Stimulated activated CD8-positive, alpha-beta memory T cell treated with anti-CD3 and anti-CD28 coated beads, Interleukin-2, amount 100 ng/mL, for 1 hour (primary cell): ENCODE results near the gene SH3PXD2A.

Experiments used
- DNase-seq, 2 donors: peaks; one replicate each; pipeline ENCODE4 v3.0.0-alpha.2; 2020; ENCODE audit warnings: low read depth in 2 of 2

SH3PXD2A gene

DNA sequence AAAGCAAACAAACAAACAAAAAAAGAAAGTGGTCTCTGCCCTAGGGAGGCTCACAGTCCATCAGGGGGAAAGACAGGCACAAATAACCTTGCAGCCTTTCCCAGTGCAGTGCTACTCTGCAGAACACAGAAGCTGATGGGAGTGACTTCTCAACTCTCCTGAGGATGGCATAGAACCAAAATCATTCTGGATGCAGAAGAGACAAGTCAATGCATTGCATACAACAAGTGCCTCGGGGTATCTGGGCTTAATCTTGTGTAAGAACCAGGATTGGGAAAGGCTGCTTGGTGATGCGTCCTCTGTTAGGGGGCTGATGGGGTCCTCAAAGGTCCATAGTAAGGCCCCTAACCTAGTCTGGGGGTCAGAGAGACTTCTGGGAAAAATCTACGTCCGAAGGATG lies 293.0 kb downstream of the SH3PXD2A start:
- DNase-seq, result no peak

DNA sequence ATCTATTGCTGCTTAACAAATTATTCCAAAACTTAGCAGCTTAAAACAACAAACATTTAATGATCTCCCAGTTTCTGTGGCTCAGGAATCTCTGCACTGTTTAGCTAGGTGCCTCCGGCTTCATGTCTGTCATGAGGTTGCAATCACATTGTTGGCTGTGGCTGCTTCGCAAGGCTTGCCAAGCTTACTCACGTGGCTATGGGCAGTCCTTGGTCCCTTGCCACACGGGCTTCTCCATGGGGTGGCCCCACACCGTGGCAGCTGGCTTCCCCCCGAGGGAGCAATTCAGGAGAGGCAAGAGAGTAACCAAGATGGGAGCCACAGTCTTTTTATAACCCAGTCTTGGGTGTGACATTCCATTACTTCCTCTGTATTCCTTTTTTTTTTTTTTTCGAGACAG lies 294.5 kb downstream of the SH3PXD2A start:
- no peak for DNase-seq

DNA sequence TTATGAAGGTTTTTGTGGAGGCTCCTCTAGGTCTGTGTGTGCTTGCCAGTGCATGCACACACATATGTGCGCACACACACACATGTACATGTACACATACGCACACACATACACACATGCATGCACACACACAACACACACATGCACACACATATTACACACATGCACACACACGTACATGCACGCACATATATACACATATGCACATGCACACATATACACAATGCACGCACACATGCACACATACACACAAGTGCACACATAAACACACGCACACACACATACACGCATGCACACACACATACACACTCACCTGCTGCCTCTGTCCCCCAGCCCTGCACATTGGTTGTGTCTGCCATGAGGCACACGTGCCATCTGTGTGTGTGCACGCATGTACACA lies 295.6 kb downstream of the SH3PXD2A start:
- no peak for DNase-seq

DNA sequence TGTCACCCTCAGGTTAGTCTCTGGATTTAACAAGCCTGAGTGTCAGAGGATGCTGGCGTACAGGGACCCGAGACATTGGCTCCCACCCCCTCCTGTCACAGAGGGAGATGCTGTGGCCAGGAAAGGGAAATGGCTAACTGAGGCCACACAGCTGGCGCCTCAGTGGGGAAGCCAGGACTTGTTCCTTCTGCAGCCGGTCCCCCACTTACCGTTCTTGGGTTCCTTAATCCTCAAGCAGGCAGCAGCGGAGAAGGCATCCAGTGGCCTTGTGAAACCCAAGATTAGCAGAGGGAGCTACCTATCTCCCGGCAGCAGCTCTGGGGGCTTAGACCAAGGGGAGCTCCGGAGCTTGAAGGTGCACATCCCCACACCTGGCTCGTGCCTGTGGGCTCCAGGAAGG lies 296.5 kb downstream of the SH3PXD2A start:
- no peak for DNase-seq

DNA sequence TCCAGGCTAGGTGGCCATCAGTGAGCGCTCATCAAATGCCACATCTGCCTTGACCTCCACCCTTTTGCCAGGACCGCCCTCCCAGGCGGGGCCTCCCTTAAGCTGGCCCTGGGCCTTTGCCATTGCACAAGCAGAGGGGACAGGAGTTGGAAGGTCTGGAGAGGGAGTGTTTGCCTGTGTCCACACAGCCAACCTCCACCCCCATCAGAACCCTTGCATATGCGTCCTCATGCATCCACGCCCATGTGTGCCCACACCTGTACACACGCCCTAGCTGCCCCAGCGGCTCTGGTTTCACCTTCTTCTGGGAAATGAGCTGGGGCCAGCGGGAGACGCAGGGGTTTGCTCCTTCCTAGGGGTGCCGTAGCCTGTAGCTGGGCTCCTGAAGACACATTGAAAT lies 297.9 kb downstream of the SH3PXD2A start:
- no peak for DNase-seq

DNA sequence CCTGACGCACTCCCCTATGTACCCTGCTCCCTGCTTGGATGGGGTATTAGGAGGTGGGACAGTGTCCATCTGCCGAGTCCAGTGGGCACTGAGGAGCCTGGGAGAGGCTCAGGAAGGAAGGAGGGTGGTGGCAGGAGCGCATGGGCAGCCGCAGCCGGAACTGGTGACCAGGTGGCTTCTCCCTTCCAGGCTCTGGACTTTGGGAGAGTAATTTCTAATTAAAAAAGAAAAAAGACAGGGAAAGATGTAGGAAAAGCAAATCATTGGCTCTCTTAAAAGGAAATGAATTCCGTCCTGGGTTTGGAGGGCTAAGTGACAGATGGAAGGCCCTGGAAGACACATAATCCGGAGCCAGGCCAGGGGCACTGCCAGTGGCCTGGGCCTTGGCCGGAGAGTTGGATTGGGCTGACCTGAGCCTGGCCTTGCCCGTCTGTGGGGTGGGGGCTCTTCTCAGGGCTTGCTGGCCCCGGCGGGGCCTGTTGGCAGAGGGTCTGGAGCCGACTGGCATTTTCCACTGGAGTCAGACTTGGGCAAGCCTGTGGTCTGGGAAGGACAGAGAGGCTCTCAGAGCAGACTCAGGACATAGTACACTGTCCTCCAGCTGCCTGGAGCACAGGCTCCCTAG lies 298.9 kb downstream of the SH3PXD2A start:
- no peak for DNase-seq

DNA sequence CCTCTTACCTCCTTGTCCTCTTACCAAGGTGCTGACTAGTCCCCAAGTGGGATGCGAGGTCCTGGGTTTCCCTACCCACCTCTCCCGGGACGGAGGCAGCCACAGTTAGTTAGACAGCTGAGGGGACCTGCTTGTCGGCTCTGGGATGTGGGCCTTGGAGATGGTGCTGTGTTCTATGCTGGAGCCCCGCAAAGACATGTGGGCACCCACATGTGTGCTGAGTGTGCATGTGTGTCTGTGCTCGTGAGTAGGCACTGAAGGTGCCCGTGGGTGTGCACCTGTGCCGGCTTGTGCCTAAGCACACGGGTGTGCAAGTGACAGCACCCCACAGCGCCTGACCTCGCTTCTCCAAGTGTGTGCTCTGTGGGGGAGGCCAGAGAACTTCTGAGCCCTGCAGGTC lies 299.7 kb downstream of the SH3PXD2A start:
- DNase-seq, result no peak

DNA sequence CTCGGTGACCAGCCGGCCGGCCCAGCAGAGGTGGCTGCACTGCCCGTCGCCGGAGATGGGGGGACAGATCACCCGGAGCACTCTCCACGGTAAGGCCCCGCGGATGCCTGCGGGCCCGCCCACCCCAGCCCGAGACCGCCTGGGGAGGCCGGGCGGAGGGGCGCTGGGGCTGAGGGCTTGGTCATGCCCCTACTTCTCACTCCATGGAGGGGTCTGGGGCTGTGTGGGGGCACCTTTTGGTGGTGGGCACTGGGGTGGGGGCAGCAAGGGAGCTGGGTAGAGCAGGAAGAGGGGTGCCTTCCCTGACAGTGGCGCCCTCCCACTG lies 300.1 kb downstream of the SH3PXD2A start:
- no peak for DNase-seq

DNA sequence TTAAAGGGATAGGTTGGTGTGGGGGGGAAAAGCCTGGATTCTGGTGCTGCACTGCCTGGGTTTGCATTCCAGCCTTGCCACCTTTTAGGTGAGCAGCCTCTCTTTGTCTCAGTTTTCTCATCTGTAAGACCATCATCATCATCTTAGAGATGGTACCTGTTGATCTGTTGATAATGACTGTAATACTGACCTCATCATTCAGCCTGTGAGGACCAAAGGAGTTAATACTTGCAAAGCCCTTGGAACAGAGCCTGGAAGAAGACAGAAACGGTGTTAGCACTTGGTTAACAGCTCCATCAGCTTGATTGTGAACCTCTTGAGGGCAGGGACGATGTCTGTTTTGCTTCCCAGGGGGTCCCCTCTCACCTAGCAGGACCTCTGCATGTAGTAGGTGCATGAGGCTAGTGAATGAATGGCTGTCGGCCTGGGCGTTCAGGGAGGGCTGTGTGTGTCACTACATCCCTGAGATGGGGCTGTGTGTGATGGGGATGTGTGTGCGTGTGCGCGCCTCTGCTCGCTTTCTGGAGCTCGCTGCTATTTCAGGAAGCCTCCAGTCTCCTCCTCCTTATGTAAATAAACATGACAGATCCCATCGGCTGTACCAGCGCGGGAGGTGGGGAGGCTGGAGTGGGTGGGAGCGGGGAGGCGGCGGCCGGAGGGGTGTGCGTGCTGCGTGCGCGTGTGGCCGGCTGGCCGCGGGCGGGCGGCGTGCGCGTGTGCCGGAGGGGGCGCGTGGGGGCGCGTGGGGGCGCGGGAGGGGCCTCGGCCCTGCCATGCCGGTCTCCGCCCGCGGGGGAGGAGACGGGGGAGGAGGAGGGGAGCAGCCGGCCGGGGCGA lies 300.7 kb downstream of the SH3PXD2A start:
- DNase-seq, result no peak

DNA sequence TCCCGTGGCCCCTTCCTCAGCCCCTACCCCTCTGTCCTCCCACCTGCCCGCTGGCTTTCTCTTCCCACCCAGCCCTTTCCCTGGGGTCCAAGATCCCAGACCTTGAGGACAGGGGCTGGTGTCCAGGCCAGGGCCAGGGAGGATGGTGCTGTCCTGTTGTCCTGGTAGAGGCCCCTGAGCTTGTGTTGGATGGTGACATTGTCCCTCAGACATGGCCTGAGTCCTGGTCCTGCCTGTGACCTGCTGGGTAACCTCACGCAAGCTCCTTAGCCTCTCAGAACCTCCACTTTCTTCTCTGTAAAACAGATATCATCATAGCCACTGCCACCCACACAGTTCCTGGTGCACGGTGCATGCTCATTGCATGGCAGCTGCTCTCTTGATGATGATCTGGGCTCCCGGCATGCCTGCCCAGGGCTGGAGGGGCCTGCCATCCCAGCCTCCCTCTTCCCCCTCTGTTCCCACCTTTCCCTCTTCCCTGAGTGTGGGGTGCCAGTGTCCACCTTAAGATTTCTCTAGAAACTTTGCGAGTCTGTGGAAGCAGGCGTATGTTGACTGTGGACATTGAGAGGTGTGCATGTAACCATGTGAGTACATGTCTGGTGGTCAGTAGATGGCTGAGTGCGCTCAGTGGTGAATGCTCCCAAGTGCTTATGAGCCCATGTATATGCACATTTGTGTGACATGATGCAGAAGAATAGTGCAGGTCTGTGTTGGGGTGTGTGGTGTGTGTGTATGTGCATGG lies 301.5 kb downstream of the SH3PXD2A start:
- DNase-seq, result no peak

DNA sequence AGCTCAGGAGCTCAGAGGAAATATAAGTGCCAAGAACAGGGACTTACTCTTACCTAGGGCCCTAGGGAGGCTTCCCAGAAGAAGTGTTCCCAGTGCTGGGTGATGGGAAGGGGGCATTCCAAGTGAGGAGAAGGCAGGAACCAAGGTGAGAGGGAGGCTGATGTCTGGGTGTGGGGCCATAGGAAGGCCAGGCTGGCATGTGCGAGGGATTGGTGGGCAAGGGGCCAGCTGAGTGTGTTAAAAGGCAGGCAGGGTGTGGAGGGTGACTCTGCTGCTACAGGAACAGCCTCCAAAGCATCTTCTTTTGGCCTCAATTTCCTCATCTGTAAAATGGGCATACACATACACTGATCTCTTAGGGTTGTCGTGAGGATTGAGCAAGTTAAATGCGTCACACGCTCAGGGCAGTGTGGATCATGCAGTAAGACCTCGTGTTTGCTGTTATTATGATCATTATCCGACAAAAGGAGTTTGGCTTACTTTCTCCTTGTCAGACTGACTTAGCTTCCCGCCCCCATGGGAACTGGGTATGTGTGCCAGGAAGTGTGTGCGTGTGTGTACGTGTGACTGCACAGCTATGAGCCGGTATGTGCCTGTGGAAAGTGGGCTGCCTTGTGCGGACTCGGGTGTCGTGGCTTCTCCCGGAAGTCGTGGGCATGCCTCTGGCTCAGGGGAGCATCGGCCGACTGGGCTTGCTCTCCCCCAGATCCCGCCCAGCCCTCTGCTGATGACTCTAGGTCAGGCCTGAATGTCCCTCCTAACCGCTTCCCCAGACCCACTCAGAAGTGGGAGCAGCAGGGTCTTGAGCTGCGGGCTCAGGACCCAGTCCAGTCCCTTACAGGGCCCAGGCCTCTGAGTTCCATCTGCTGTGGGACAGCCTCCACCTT lies 302.3 kb downstream of the SH3PXD2A start:
- no peak for DNase-seq

DNA sequence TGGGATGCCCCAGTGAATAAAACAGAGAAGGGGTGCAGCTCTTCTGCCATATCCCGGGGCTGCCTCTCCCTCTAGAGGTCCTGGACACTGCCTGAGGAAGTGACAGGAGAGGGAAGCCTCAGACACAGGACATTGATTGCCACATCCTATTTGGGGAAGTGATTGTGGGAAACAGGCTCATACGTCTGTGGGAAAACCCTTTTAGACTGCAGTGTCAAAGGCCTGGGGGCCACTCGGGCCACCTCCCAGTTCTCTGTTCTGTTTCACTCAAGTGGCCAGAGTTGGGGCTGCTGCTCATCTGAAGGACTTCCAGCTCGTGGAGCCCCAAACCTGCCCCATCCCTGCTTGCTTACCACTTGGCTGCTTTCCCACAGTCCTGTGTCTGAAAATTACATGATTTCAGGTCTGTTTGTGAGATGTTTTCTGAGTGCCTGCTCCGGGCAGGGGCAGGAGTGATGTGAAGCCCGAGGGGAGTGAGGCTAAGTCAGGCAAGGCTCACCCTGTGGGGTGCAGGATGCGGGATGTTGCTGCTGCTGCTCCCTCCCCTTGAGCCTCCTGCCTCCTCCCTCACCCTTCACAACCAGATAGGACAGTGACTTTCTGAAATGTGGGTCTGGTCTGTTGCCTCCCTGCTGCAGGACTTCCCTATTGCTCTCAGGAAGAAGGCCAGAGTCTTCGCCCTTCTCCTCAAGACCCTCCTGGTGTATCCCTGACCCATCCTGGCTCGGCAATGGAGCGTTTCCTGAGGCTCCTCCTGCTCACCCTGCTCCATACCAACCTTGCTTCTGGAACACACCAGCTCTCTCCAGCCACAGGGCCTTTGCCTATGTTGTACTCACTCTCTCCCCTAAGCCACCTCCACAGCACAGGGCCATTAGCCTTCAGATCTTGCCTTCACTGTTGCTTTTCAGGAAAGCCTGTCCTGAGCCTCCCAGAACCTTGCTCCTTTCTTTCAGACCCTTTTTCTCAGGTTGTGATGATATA lies 303.5 kb downstream of the SH3PXD2A start:
- DNase-seq, result no peak

DNA sequence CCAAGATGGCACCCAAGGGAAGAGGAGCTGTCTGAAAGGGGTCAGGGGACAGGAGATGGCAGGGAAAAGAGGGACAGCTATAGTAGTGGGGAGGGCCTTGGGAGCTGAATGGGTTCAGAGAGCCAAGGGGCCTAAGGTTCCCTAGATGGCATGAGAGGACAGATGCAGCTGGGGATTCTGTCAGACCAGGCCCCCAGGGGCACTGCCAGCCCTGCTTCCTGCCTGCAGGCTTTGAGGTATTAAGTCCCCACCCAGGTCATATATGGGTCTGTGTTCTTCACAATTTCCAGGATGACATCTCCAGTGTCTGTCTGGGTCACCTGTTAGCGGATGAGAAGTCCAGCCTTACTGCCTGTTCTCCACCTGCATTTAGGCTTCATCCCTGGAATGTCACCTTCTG lies 305.1 kb downstream of the SH3PXD2A start:
- no peak for DNase-seq

DNA sequence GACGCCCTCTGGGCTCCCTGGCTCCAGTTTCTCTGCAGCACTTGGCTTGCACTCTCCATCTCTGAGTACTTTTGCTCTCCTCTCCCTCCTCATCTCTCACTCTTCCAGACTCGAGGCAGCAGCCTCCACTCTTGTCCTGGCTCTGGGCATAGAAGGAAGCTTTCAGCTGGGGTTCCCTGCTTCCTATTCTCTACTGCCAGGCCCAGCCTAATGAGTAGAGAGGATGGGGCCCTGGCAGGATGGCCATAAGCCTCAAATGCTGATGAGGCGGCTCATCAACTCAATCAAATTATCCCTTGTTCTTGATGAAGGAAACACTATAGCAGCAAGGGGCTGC lies 306.1 kb downstream of the SH3PXD2A start:
- DNase-seq, result no peak

DNA sequence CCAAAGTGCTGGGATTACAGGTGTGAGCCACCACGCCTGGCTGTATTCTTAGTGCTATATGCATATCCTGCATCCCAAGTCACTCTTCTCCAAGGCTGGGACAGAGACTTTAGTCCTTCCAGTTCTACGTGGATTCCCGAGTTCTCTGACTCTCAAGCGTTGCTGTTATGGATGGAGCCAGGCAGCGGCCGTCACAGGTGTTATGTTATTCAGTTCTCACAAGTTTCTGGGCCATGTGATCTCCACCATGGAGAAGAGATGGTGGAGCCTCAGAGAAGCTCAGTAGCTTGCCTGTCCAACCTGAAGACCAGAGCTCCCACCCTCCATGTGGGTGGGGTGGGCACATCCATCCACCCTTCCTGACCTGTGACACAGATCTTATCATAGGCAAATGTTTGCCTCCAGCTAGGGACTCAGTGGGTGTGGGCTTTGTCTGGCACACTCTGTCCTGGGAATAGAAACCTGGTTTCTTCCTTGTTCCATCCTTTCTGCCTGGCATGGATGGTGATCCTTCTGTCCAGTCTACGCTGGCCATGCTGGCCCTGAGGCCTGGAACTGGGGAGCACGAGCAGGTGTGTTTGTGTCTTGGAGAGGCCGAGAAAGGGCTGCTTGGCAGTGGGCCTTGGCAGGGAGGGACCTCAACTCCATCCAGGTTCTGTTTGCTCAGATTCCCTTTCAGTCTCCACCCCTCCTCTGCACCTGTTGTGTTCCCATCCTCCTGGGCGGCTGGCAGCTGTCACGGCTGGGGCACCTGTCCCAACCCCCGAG lies 306.6 kb downstream of the SH3PXD2A start:
- DNase-seq, result no peak

DNA sequence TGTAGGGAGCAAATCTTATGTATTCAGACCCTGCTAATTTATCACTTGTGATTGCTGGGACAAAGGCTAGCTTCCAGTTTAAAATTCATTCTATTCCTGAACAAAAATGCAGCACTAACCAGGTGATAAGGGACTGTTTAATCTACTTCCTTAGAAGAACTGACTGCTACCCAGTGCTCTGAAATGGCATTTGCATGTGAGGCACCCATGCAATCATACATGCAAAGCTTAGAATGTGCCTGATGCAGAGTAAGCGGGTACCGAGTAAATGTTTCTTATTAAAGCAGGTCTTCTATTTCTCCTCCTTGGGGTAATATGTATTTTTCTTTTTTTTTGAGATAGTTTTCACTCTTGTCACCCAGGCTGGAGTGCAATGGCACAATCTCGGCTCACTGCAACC lies 307.4 kb downstream of the SH3PXD2A start:
- no peak for DNase-seq

DNA sequence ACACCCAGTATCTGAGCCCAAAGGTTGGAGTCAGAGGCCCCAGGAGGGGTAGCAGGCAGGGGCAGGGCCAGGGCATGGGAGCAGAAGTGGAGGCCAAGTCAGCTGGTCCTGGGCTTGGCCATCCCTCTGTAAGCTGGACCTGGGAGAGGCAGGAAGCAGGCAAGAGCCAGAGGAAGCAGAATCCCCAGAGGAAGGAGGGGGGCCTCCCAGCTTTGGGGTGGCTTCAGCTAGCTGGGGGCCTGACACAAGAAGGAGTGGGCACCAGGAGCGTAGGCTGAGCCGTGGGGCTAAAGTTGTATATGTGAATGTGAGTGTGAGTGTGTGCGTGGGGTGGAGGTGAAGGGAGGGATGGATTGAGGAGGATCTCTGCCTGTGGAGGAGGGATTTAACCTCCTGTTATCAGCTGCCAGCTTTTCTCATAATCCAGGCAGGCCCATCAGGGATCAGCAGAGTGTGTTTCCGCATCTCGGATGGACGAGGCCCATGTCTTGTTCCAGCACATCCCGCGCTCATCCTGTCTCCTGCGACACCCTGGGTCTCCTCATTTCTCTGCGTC lies 307.9 kb downstream of the SH3PXD2A start:
- DNase-seq, result no peak

DNA sequence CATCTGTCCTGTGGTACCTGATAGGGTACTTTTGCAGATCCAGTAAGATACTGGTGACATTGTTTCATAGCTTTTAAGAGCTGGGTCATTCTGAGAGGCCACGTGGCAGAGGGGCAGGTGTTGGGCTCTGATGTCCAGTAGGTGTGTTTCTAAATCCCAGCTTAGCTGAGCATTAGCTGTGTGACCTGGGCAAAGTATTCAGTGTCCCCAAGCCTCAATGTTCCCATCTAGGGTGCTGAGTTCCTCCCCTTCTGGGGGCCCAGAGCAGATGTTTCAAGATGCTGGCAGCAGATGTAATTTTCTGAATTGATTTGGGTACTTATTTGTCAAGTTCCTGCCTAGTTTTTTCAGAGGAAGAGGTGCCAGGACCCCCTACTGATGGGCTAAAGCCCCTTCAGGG lies 309.0 kb downstream of the SH3PXD2A start:
- DNase-seq, result no peak

DNA sequence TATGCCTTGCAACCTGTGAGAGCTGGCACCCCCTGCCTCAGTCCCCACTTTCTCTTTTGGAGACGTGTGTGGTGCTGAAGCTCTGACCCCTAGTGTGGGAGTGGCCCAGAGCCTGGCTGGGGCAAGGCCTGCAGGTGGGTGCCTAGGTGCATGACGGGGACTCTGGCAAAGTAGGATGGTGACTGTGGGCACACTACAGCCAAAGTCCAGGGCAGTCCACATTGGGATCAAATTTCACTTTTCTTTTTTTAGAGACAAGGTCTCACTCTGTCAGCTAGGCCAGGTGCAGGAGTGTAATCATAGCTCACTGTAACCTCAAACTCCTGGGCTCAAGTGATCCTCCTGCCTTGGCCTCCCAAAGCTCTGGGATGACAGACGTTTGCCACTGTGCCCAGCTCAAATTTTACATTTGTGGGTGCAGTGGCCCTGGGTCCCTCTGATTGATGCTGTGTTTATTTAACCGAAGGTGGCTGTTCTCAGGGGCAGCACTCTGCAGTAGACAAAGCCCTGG lies 309.6 kb downstream of the SH3PXD2A start:
- no peak for DNase-seq

DNA sequence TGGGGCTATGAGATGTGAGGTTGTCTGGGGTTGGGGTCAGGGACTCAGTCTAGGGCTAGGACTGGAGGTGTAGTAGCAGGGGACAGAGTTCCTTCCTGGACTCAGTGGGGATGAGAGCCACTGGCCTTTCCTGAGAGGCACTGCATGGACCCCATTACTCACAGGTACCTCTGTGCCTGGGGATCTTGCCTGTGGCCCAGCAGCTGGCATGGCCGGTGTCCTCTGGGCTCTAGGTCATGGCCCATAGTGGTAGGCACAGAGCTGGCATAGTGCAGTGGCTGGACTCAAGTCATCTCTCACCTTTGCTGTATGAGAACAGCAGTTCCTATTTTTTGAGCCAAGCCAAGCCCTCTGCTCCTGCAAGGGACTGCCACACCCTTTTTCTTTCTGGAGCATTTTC lies 310.0 kb downstream of the SH3PXD2A start:
- no peak for DNase-seq
